Motor neuron (in vitro differentiated cells): ENCODE results near the gene CCR1. TPM values are rescaled to one million over a fixed set of nuclear protein-coding genes. Genes with fewer than 3 reads are reported as not detected.

Experiments
- total RNA-seq, 8 experiments: library from RNA; unstranded; fragments of 300-600 nt; gene quantifications; 2 replicates each; pipeline versions ENCODE4 v1.2.3 to v1.2.4, GENCODE V29; 2022

CCR1 gene
- total RNA-seq, 8 experiments from 2014 or later, result 0.04 to 0.33 (median 0.07) TPM; not detected in 4

Other genes starting within 250 kb of the CCR1 start
- gene FYCO1, start 212.5 kb downstream of the CCR1 start, total RNA-seq, result 10 to 100 TPM in 3 of 8 experiments, 1 to 10 TPM in 4, under 1 TPM in 1; 0.87 to 19.6 (median 5.6) TPM
- under 1 TPM in 6 of 8 experiments, not detected in 2; 0.04 to 0.71 (median 0.18) TPM for gene XCR1, start 180.8 kb downstream of the CCR1 start, total RNA-seq
- under 1 TPM in 4 of 8 experiments, not detected in 4; 0.25 to 0.57 (median 0.36) TPM for gene CCR3, start 34.1 kb upstream of the CCR1 start, total RNA-seq
- under 1 TPM in 4 of 8 experiments, not detected in 4; 0.14 to 0.43 (median 0.23) TPM for gene CCR2, start 145.8 kb upstream of the CCR1 start, total RNA-seq
- under 1 TPM in 4 of 8 experiments, not detected in 4; 0.09 to 0.81 (median 0.40) TPM for gene CCR5, start 162.6 kb upstream of the CCR1 start, total RNA-seq
- gene CCRL2, start 198.9 kb upstream of the CCR1 start, total RNA-seq, result under 1 TPM in 5 of 8 experiments, not detected in 3; 0.13 to 0.77 (median 0.50) TPM